ENCODE measurements around the gene WFDC10A.

- TF ChIP-seq CTCF (IDR thresholded peaks at IDR 0.05) = no peak
- no peak for TF ChIP-seq POLR2A (IDR thresholded peaks at IDR 0.05)
Measured at GRCh38 chr20:45593498-45593897, 36.0 kb upstream of the WFDC10A start.

Measured in body of pancreas (tissue), 4 donors.